ENCODE results near the gene NDUFS6.

DNA sequence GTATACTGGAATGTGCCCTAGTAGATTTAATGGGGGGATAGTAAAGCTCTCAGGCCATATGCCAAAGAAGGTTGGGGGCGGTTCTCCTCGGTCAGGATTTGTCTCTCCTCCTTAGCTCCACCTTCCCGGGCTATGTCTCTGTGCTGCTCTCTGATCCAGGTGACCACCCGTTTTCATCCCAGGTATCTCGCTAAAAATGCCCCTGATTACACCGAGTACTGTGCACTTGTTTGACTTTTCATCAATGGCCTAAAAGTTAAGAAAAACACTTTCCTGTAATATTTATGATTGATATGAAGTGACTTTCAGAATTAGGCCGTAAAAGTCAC lies 724 bp downstream of the NDUFS6 start:
- TF ChIP-seq CTCF (IDR thresholded peaks at IDR 0.05) (no peak), POLR2A (IDR thresholded peaks at IDR 0.05) (no peak)
